Smooth muscle cell (in vitro differentiated cells): ENCODE results near the gene SRXN1. TPM values are rescaled to one million over a fixed set of nuclear protein-coding genes. Genes with fewer than 3 reads are reported as not detected.

ENCODE experiments used
- DNase-seq: peaks from one replicate; lab custom pipeline; 2025; ENCODE audit not compliant: unreplicated experiment; lab: John Stamatoyannopoulos, UW
- H2AFZ ChIP-seq: fragments of 200-600 bp; sonication (generic); 2 replicates; pipeline ENCODE4 v1.6.0; 2016; ENCODE audit warnings: antibody characterized with exemption, low read depth, mild to moderate bottlenecking
- H3F3A ChIP-seq: fragments of 200-600 bp; sonication (generic); 2 replicates; pipeline ENCODE4 v1.6.0; 2017; ENCODE audit warnings: antibody characterized with exemption, low read depth
- H3K27ac ChIP-seq: fragments of 200-600 bp; sonication (generic); 2 replicates; pipeline ENCODE4 v1.5.1; 2016; ENCODE audit warnings: low read depth, mild to moderate bottlenecking
- H3K27me3 ChIP-seq: fragments of 200-600 bp; sonication (generic); 2 replicates; pipeline ENCODE4 v1.6.1; 2016; ENCODE audit warnings: low read depth, mild to moderate bottlenecking
- H3K36me3 ChIP-seq: fragments of 200-600 bp; sonication (generic); 2 replicates; pipeline ENCODE4 v1.5.1; 2016; ENCODE audit warnings: low read depth
- H3K4me1 ChIP-seq: fragments of 200-600 bp; sonication (generic); 2 replicates; pipeline ENCODE4 v1.5.1; 2016; ENCODE audit warnings: low read depth
- H3K4me2 ChIP-seq: fragments of 200-600 bp; sonication (generic); 2 replicates; pipeline ENCODE4 v1.6.0; 2016; ENCODE audit warnings: mild to moderate bottlenecking
- H3K4me3 ChIP-seq: fragments of 200-600 bp; sonication (generic); 2 replicates; pipeline ENCODE4 v1.5.1; 2016; ENCODE audit warnings: mild to moderate bottlenecking
- H3K79me2 ChIP-seq: fragments of 200-600 bp; sonication (generic); 2 replicates; pipeline ENCODE4 v1.6.0; 2016; ENCODE audit warnings: low read depth, mild to moderate bottlenecking
- H3K9ac ChIP-seq: fragments of 200-600 bp; sonication (generic); 2 replicates; pipeline ENCODE4 v1.6.0; 2016; ENCODE audit warnings: low read depth
- H3K9me3 ChIP-seq: fragments of 200-600 bp; sonication (generic); replicated peaks from 2 replicates; pipeline ENCODE4 v1.5.1; 2016; ENCODE audit warnings: low read depth
- H4K20me1 ChIP-seq: fragments of 200-600 bp; sonication (generic); 2 replicates; pipeline ENCODE4 v1.6.0; 2016; ENCODE audit warnings: low read depth
- WGBS: methylation state at CpG from one replicate; pipeline ENCODE4 v1.1.7; 2016; ENCODE audit warnings: low lambda C conversion rate; 5-methylcytosine and 5-hydroxymethylcytosine counted together
- polyA plus RNA-seq: library from polyadenylated mRNA; unstranded; fragments of >200 nt; fragmentation: Nextera tagmentation; extraction: Ambion mirVana; gene quantifications from 2 replicates; pipeline ENCODE4 v1.2.1, GENCODE V29; 2016
- total RNA-seq: library from RNA; depleted of rRNA; stranded (reverse); fragments of >200 nt; gene quantifications from 2 replicates; pipeline ENCODE4 v1.2.3, GENCODE V29; 2014
- TF ChIP-seq, protein P1 (sequence below): fragments of 200-600 bp; sonication (generic); IDR thresholded peaks from 2 replicates; pipeline ENCODE4 v1.5.1; 2017; ENCODE audit warnings: borderline replicate concordance, mild to moderate bottlenecking, antibody characterized with exemption; ENCODE audit not compliant: insufficient read depth, poor library complexity, severe bottlenecking

SRXN1 gene
- total and polyA plus RNA-seq, 2 experiments from 2014 or later = 26.9 to 27.2 TPM

DNA sequence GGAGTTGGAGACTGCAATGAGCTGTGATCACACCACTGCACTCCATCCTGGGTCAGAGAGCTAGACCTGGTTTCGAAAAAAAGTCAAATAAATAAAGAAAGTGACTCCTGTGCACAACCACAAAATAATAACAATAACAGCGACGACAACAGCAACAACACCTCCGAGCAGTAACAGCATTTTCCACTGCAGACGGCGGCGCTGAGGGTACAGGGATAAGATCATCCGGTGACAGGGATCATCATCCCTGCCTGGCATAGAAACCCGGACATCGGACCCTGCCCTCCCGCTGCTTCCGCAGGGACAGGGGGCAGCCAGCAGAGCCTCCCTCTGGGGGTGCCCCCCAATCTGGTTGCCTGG is 11.5 kb downstream of the SRXN1 start:
- no peak overlapping the region for H3K9ac ChIP-seq
- H3K79me2 ChIP-seq = no peaks in the 10 kb centered on the region
- no peaks in the 10 kb centered on the region for H3K36me3 ChIP-seq
- H3K4me1 ChIP-seq = no peaks in the 10 kb centered on the region
- peaks cover 8% of the 10 kb centered on the region for H4K20me1 ChIP-seq
- H3K4me3 ChIP-seq = no peak overlapping the region
- H3K27ac ChIP-seq = no peak overlapping the region
- H3K4me2 ChIP-seq = no peak overlapping the region
- H2AFZ ChIP-seq = no peak overlapping the region
- DNase-seq = no peak
- TF ChIP-seq, protein P1, sequence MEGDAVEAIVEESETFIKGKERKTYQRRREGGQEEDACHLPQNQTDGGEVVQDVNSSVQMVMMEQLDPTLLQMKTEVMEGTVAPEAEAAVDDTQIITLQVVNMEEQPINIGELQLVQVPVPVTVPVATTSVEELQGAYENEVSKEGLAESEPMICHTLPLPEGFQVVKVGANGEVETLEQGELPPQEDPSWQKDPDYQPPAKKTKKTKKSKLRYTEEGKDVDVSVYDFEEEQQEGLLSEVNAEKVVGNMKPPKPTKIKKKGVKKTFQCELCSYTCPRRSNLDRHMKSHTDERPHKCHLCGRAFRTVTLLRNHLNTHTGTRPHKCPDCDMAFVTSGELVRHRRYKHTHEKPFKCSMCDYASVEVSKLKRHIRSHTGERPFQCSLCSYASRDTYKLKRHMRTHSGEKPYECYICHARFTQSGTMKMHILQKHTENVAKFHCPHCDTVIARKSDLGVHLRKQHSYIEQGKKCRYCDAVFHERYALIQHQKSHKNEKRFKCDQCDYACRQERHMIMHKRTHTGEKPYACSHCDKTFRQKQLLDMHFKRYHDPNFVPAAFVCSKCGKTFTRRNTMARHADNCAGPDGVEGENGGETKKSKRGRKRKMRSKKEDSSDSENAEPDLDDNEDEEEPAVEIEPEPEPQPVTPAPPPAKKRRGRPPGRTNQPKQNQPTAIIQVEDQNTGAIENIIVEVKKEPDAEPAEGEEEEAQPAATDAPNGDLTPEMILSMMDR = no peak
- H3K27me3 ChIP-seq = no peaks in the 10 kb centered on the region
- no peaks in the 10 kb centered on the region for H3K9me3 ChIP-seq
- WGBS = 80% methylated on average over 12 of the region's 12 CpGs
- no peaks in the 10 kb centered on the region for H3F3A ChIP-seq

DNA sequence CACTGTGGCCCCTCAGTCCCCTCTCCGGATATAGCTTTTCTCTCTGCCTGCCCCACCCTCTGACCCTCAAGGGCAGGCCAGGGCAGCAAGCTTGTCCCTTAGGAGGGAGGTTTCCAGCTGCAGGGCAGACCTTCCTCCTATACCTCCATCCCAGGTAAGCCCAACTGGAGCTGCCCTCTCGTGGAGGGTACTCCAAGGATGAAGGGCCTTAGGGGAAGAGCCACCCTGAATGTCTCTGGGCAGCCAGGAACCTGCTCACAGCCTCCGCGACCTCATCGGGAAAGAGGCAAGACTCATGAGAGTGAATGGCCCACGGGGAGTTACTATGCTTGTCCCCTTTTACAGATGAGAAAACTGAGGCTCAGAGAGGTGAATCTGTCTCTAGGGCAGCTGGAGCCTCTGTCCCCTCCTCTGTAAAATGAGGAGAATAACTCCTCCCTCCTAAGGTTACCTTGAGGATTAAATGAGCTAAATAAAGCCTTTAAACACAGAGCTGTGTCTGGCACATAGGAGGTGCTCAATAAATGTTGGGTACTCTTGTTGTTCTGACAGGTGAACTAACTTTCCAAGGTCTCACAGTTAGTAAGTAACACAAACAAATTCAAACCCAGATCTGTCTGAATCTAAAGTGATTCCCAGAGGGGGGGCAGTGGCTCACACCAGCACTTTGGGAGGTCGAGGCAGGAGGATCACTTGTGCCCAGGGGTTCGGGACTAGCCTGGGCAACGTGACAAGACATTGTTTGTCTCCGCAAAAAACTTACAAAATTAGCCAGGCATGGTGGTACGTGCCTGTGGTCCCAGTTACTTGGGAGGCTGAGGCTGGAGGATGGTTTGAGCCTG is 12.1 kb downstream of the SRXN1 start:
- no peak for DNase-seq
- Histone ChIP-seq H3K9me3 (no peaks in the 10 kb centered on the region), H2AFZ (no peak overlapping the region), H3K9ac (no peak overlapping the region), H3K36me3 (no peaks in the 10 kb centered on the region), H3K79me2 (no peaks in the 10 kb centered on the region), H3K4me3 (no peak overlapping the region), H3K27me3 (no peaks in the 10 kb centered on the region), H4K20me1 (peaks cover 7% of the 10 kb centered on the region), H3K4me1 (no peaks in the 10 kb centered on the region), H3K4me2 (no peak overlapping the region), H3K27ac (no peak overlapping the region), H3F3A (no peaks in the 10 kb centered on the region)
- WGBS = 86% methylated on average over 10 of the region's 11 CpGs
- TF ChIP-seq, protein P1 = no peak

DNA sequence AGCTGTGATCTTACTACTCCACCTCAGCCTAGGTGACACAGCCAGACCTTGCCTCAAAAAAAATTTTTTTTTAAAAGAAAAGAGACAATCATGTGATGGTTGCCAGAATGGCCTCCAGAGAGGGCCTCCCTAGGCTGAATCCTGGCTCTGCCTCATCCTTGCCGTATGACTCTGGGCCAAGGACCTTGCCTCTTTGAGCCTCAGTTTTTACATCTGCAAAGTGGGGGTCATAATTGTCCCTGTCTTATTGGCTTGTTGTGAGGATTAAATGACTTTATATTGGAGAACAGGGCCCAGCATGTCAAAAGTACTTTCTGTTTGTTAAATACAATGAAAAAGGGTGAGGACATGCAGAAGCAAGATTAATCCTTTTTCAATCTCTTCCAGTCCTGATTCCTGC is 14.4 kb downstream of the SRXN1 start:
- H3K27ac ChIP-seq = no peak overlapping the region
- no peak overlapping the region for H2AFZ ChIP-seq
- no peak overlapping the region for H3K9ac ChIP-seq
- no peaks in the 10 kb centered on the region for H3K36me3 ChIP-seq
- no peaks in the 10 kb centered on the region for H4K20me1 ChIP-seq
- no peaks in the 10 kb centered on the region for H3K4me1 ChIP-seq
- no peak overlapping the region for H3K4me2 ChIP-seq
- no peak for DNase-seq
- no peaks in the 10 kb centered on the region for H3K79me2 ChIP-seq
- no peaks in the 10 kb centered on the region for H3F3A ChIP-seq
- no peak overlapping the region for H3K4me3 ChIP-seq
- TF ChIP-seq, protein P1 = no peak
- no peaks in the 10 kb centered on the region for H3K27me3 ChIP-seq
- no peaks in the 10 kb centered on the region for H3K9me3 ChIP-seq
- 96% methylated on average over 1 of the region's 1 CpG for WGBS

DNA sequence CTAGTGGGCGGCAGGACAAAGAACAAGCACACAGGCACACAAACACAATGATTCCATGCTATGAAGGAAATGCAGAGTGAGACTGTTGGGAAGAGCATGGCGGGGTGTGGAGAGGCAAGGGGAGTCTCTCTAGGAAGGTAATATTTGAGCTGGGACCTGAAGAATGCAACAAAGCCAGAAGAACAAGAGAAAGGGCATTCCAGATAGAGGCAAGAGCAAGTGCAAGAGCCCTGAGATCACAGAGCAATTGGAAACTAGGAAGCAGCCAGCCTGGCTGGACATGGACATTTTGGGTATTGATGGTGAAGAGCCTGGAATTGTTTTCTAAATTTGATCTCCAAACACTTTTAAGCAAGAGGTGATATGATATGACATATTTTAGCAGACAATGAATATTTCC is 15.4 kb downstream of the SRXN1 start:
- TF ChIP-seq, protein P1 = no peak
- no peak overlapping the region for H3K9ac ChIP-seq
- no peaks in the 10 kb centered on the region for H3K27me3 ChIP-seq
- no peaks in the 10 kb centered on the region for H3K79me2 ChIP-seq
- H3K36me3 ChIP-seq = no peaks in the 10 kb centered on the region
- H3K9me3 ChIP-seq = no peaks in the 10 kb centered on the region
- DNase-seq = no peak
- H3K4me1 ChIP-seq = no peaks in the 10 kb centered on the region
- no peaks in the 10 kb centered on the region for H4K20me1 ChIP-seq
- no peak overlapping the region for H3K27ac ChIP-seq
- H3F3A ChIP-seq = no peaks in the 10 kb centered on the region
- no peak overlapping the region for H3K4me2 ChIP-seq
- no peak overlapping the region for H3K4me3 ChIP-seq
- no peak overlapping the region for H2AFZ ChIP-seq
- WGBS = 79% methylated on average over 2 of the region's 2 CpGs
